GM23338 (cell line): ENCODE results near the gene CRABP1. TPM values are rescaled to one million over a fixed set of nuclear protein-coding genes. Genes with fewer than 3 reads are reported as not detected.

ENCODE experiments used
- ATAC-seq: fragments of 200-7000 bp; cut with Tn5 transposase; 3 replicates; pipeline ENCODE4 v1.9.1; 2020
- DNase-seq: peaks from one replicate; pipeline ENCODE4 v3.0.0-alpha.2; 2015; ENCODE audit warnings: low spot score
- H2AFZ ChIP-seq: fragments of 200-600 bp; sonication (generic); 2 replicates; pipeline ENCODE4 v1.8.0; 2016; ENCODE audit warnings: antibody characterized with exemption, mild to moderate bottlenecking, moderate library complexity
- H3F3A ChIP-seq: fragments of 200-600 bp; sonication (generic); replicated peaks from 2 replicates; pipeline ENCODE4 v1.8.0; 2017; ENCODE audit warnings: antibody characterized with exemption, mixed run types, low read depth
- H3K27ac ChIP-seq: fragments of 200-600 bp; sonication (generic); 2 replicates; pipeline ENCODE4 v1.6.1; 2016; ENCODE audit warnings: low read depth
- H3K27me3 ChIP-seq: fragments of 200-600 bp; sonication (generic); 2 replicates; pipeline ENCODE4 v1.8.0; 2016; ENCODE audit warnings: mild to moderate bottlenecking, mixed run types, moderate library complexity; ENCODE audit not compliant: insufficient read depth
- H3K36me3 ChIP-seq: fragments of 200-600 bp; sonication (generic); 2 replicates; pipeline ENCODE4 v1.8.0; 2016; ENCODE audit warnings: mild to moderate bottlenecking; ENCODE audit not compliant: insufficient read depth
- H3K4me1 ChIP-seq: fragments of 200-600 bp; sonication (generic); 2 replicates; pipeline ENCODE4 v1.8.0; 2016; ENCODE audit warnings: mild to moderate bottlenecking, moderate library complexity; ENCODE audit not compliant: insufficient read depth
- H3K4me2 ChIP-seq: fragments of 200-600 bp; sonication (generic); 2 replicates; pipeline ENCODE4 v1.7.1; 2017; ENCODE audit warnings: mixed run types
- H3K4me3 ChIP-seq: fragments of 200-600 bp; sonication (generic); 2 replicates; pipeline ENCODE4 v1.6.1; 2016; ENCODE audit warnings: mixed run types
- H3K79me2 ChIP-seq: fragments of 200-600 bp; sonication (generic); replicated peaks from 2 replicates; pipeline ENCODE4 v1.8.0; 2017; ENCODE audit warnings: mild to moderate bottlenecking; ENCODE audit not compliant: insufficient read depth
- H3K9me2 ChIP-seq: fragments of 200-600 bp; sonication (generic); 2 replicates; pipeline ENCODE4 v1.8.0; 2017; ENCODE audit not compliant: insufficient read depth
- H4K20me1 ChIP-seq: fragments of 200-600 bp; sonication (generic); replicated peaks from 2 replicates; pipeline ENCODE4 v1.8.0; 2017; ENCODE audit warnings: mild to moderate bottlenecking; ENCODE audit not compliant: insufficient read depth
- H3K27ac Mint-ChIP-seq: 2 replicates; pipeline ENCODE4 v1.8.0; 2020; ENCODE audit warnings: inconsistent platforms, mild to moderate bottlenecking, moderate library complexity, mixed read lengths
- H3K27me3 Mint-ChIP-seq: 3 replicates; pipeline ENCODE4 v1.8.0; 2022; ENCODE audit warnings: low read depth, mild to moderate bottlenecking, moderate library complexity, mixed read lengths, inconsistent platforms; ENCODE audit not compliant: insufficient read depth, poor library complexity
- H3K36me3 Mint-ChIP-seq: 3 replicates; pipeline ENCODE4 v1.8.0; 2021; ENCODE audit warnings: low read depth, mild to moderate bottlenecking, inconsistent platforms, moderate library complexity, mixed read lengths
- H3K4me1 Mint-ChIP-seq: 3 replicates; pipeline ENCODE4 v1.8.0; 2020; ENCODE audit warnings: mild to moderate bottlenecking, inconsistent platforms, mixed read lengths
- H3K4me3 Mint-ChIP-seq: 3 replicates; pipeline ENCODE4 v1.8.0; 2021; ENCODE audit warnings: moderate library complexity, mild to moderate bottlenecking, inconsistent platforms, mixed read lengths
- H3K9me3 Mint-ChIP-seq: 3 replicates; pipeline ENCODE4 v1.8.0; 2020; ENCODE audit warnings: moderate library complexity, mild to moderate bottlenecking, inconsistent platforms, mixed read lengths
- CREB1 ChIP-seq: fragments of 250-450 bp; sonication (Bioruptor Pico); IDR thresholded peaks from 2 replicates; pipeline ENCODE4 v1.5.0; 2020; ENCODE audit warnings: low read depth, mild to moderate bottlenecking, moderate library complexity
- EZH2 ChIP-seq: fragments of 200-600 bp; sonication (generic); IDR thresholded peaks from one replicate; pipeline ENCODE4 v1.8.0; 2017; ENCODE audit warnings: antibody characterized with exemption, mild to moderate bottlenecking, low read depth; ENCODE audit not compliant: unreplicated experiment
- EZH2phosphoT487 ChIP-seq: fragments of 200-600 bp; sonication (generic); IDR thresholded peaks from one replicate; pipeline ENCODE4 v1.8.1; 2018; ENCODE audit warnings: antibody characterized with exemption; ENCODE audit not compliant: unreplicated experiment
- JUNB ChIP-seq: IDR thresholded peaks from one replicate; pipeline ENCODE4 v1.6.1; 2016; ENCODE audit warnings: antibody characterized with exemption; ENCODE audit not compliant: unreplicated experiment
- POLR2AphosphoS5 ChIP-seq: IDR thresholded peaks from 2 replicates; pipeline ENCODE4 v1.6.1; 2016; ENCODE audit warnings: antibody characterized with exemption, low read depth
- REST ChIP-seq: IDR thresholded peaks from one replicate; pipeline ENCODE4 v1.6.1; 2018; ENCODE audit warnings: antibody characterized with exemption; ENCODE audit not compliant: unreplicated experiment
- ZNF114 ChIP-seq: fragments of 250-450 bp; sonication (Bioruptor Pico); IDR thresholded peaks from 2 replicates; pipeline ENCODE4 v1.5.0; 2020; ENCODE audit warnings: mild to moderate bottlenecking, moderate library complexity
- ZNF331 ChIP-seq: fragments of 250-450 bp; sonication (Bioruptor Pico); IDR thresholded peaks from 2 replicates; pipeline ENCODE4 v1.5.0; 2020; ENCODE audit warnings: low read depth, mild to moderate bottlenecking, moderate library complexity
- polyA plus RNA-seq: library from polyadenylated mRNA; unstranded; fragments of >200 nt; fragmentation: Nextera tagmentation; extraction: Ambion mirVana; gene quantifications from 2 replicates; pipeline ENCODE4 v1.2.1, GENCODE V29; 2016
- total RNA-seq: library from RNA; depleted of rRNA; stranded (reverse); fragments of >200 nt; shearing (Covaris generic); gene quantifications from 2 replicates; pipeline ENCODE4 v1.2.3, GENCODE V29; 2014
- TF ChIP-seq, protein P1 (sequence below): fragments of 250-450 bp; sonication (Bioruptor Pico); IDR thresholded peaks from 2 replicates; pipeline ENCODE4 v1.5.0; 2020; ENCODE audit warnings: mild to moderate bottlenecking, moderate library complexity

The CRABP1 gene
- total and polyA plus RNA-seq, 2 experiments from 2014 or later: 156 to 522 TPM

- Mint-ChIP-seq H3K27me3 (peaks cover 8% of the 10 kb centered on the region), H3K4me1 (peaks cover 33% of the 10 kb centered on the region), H3K27ac (peak overlapping the region; percentile 10; the same call in 1 of the 2 replicates), H3K36me3 (no peaks in the 10 kb centered on the region; the same call in 2 of the 3 replicates), H3K4me3 (peak overlapping the region; percentile 32; the same call in 2 of the 3 replicates), H3K9me3 (no peaks in the 10 kb centered on the region; the same call in 2 of the 3 replicates)
- H3K4me2 ChIP-seq: peak overlapping the region; percentile 4
- no peak overlapping the region for H3K27ac ChIP-seq
- ATAC-seq (peak; percentile 67), DNase-seq (no peak)
- H3K9me2 ChIP-seq: peaks cover 5% of the 10 kb centered on the region; the same call in 1 of the 2 replicates
- H3K36me3 ChIP-seq: no peaks in the 10 kb centered on the region
- no peak for TF ChIP-seq CREB1 (CRISPR knock-in tag)
- TF ChIP-seq, protein P1, sequence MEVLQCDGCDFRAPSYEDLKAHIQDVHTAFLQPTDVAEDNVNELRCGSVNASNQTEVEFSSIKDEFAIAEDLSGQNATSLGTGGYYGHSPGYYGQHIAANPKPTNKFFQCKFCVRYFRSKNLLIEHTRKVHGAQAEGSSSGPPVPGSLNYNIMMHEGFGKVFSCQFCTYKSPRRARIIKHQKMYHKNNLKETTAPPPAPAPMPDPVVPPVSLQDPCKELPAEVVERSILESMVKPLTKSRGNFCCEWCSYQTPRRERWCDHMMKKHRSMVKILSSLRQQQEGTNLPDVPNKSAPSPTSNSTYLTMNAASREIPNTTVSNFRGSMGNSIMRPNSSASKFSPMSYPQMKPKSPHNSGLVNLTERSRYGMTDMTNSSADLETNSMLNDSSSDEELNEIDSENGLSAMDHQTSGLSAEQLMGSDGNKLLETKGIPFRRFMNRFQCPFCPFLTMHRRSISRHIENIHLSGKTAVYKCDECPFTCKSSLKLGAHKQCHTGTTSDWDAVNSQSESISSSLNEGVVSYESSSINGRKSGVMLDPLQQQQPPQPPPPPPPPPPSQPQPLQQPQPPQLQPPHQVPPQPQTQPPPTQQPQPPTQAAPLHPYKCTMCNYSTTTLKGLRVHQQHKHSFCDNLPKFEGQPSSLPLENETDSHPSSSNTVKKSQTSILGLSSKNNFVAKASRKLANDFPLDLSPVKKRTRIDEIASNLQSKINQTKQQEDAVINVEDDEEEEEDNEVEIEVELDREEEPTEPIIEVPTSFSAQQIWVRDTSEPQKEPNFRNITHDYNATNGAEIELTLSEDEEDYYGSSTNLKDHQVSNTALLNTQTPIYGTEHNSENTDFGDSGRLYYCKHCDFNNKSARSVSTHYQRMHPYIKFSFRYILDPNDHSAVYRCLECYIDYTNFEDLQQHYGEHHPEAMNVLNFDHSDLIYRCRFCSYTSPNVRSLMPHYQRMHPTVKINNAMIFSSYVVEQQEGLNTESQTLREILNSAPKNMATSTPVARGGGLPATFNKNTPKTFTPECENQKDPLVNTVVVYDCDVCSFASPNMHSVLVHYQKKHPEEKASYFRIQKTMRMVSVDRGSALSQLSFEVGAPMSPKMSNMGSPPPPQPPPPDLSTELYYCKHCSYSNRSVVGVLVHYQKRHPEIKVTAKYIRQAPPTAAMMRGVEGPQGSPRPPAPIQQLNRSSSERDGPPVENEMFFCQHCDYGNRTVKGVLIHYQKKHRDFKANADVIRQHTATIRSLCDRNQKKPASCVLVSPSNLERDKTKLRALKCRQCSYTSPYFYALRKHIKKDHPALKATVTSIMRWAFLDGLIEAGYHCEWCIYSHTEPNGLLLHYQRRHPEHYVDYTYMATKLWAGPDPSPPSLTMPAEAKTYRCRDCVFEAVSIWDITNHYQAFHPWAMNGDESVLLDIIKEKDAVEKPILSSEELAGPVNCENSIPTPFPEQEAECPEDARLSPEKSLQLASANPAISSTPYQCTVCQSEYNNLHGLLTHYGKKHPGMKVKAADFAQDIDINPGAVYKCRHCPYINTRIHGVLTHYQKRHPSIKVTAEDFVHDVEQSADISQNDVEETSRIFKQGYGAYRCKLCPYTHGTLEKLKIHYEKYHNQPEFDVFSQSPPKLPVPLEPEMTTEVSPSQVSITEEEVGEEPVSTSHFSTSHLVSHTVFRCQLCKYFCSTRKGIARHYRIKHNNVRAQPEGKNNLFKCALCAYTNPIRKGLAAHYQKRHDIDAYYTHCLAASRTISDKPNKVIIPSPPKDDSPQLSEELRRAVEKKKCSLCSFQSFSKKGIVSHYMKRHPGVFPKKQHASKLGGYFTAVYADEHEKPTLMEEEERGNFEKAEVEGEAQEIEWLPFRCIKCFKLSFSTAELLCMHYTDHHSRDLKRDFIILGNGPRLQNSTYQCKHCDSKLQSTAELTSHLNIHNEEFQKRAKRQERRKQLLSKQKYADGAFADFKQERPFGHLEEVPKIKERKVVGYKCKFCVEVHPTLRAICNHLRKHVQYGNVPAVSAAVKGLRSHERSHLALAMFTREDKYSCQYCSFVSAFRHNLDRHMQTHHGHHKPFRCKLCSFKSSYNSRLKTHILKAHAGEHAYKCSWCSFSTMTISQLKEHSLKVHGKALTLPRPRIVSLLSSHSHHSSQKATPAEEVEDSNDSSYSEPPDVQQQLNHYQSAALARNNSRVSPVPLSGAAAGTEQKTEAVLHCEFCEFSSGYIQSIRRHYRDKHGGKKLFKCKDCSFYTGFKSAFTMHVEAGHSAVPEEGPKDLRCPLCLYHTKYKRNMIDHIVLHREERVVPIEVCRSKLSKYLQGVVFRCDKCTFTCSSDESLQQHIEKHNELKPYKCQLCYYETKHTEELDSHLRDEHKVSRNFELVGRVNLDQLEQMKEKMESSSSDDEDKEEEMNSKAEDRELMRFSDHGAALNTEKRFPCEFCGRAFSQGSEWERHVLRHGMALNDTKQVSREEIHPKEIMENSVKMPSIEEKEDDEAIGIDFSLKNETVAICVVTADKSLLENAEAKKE (CRISPR knock-in tag): peak; percentile 29; the same call in 1 of the 2 replicates
- H3K4me1 ChIP-seq: peaks cover 25% of the 10 kb centered on the region
- no peaks in the 10 kb centered on the region for H3K27me3 ChIP-seq
- no peaks in the 10 kb centered on the region for H3K79me2 ChIP-seq
- no peak overlapping the region for H3K4me3 ChIP-seq
- no peaks in the 10 kb centered on the region for H3F3A ChIP-seq
- peak overlapping the region; percentile 0; the same call in 1 of the 2 replicates for H2AFZ ChIP-seq
- no peaks in the 10 kb centered on the region for H4K20me1 ChIP-seq
Measured at GRCh38 chr15:78387246-78388037, 47.3 kb downstream of the CRABP1 start.

DNA sequence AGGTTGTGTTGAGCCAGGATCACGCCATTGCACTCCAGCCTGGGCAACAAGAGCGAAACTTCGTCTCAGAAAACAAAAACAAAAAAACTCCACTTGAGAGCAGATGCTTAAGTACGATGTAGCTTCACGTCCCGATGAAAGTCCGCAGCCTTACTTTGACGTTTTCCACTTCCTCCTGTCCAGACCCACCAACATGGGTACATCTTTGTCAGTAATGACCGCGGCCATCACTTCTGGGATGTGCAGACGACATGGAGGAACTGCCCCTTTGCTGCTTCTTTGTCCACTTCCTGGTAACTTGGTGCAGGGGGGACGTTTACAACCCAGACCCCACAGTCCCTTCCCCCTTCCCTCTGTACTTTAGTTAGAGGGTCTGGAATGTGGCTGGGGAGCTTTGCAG is 48.7 kb downstream of the CRABP1 start:
- H3K4me3 ChIP-seq: no peak overlapping the region
- Mint-ChIP-seq H3K27ac (peak overlapping the region; percentile 25; the same call in 1 of the 2 replicates), H3K4me1 (peaks cover 43% of the 10 kb centered on the region), H3K36me3 (no peaks in the 10 kb centered on the region), H3K27me3 (peaks cover 8% of the 10 kb centered on the region), H3K4me3 (no peak overlapping the region), H3K9me3 (no peaks in the 10 kb centered on the region; the same call in 2 of the 3 replicates)
- no peaks in the 10 kb centered on the region for H3K36me3 ChIP-seq
- ATAC-seq (peak; percentile 15; the same call in 1 of the 3 replicates), DNase-seq (no peak)
- H4K20me1 ChIP-seq: no peaks in the 10 kb centered on the region
- no peaks in the 10 kb centered on the region for H3K27me3 ChIP-seq
- no peak overlapping the region for H3K27ac ChIP-seq
- peak overlapping the region; percentile 92 for H2AFZ ChIP-seq
- peaks cover 1% of the 10 kb centered on the region; the same call in 1 of the 2 replicates for H3K9me2 ChIP-seq
- H3F3A ChIP-seq: no peaks in the 10 kb centered on the region
- no peaks in the 10 kb centered on the region for H3K79me2 ChIP-seq
- H3K4me2 ChIP-seq: 0 out of 2 replicates have a peak overlapping the region, but pooled peaks have one; percentile 11
- H3K4me1 ChIP-seq: peaks cover 25% of the 10 kb centered on the region
- TF ChIP-seq POLR2AphosphoS5 (no peak), ZNF114 (CRISPR knock-in tag) (no peak), EZH2phosphoT487 (no peak), EZH2 (no peak), JUNB (no peak), ZNF331 (no peak), REST (no peak)
